Esophagus squamous epithelium (tissue), 4 donors: ENCODE results near the gene OCA2.

Experiments used
- CTCF ChIP-seq, 6 experiments: fragments of 450-650 bp in 4 of 6; fragments of 200-600 bp in 2 of 6; sonication (generic) in 2 of 6; IDR thresholded peaks; one replicate each; pipeline ENCODE4 v1.5.1; 2016 to 2019; ENCODE audit warnings: antibody characterized with exemption in 6 of 6, mild to moderate bottlenecking in 4 of 6, moderate library complexity in 4 of 6
- POLR2A ChIP-seq, 4 donors: fragments of 450-650 bp; IDR thresholded peaks; one replicate each; pipeline ENCODE4 v1.6.1; 2017; ENCODE audit warnings: antibody characterized with exemption in 4 of 4, mild to moderate bottlenecking in 4 of 4, moderate library complexity in 3 of 4

- TF ChIP-seq POLR2A (IDR thresholded peaks at IDR 0.05) = no peak
- TF ChIP-seq CTCF (IDR thresholded peaks at IDR 0.05) = no peak
Observed at GRCh38 chr15:27903405-27903804, 195.7 kb downstream of the OCA2 start.
